ENCODE measurements around the gene SUMO1.
"Not testable (repeated sequence)": the region's sequence is repeated elsewhere in the genome, so short reads cannot be mapped to it uniquely, and the experiment has no call there.

SUMO1 gene

GRCh38 chr2:202238234-202239197, at the start of gene SUMO1:
TSS of gene SUMO1 (minus strand) at chr2:202238597. CDS start at chr2:202238451, 146 bp downstream.
- peak; percentile 64 for DNase-seq

- no peak for DNase-seq
These were observed 48.2 kb upstream of the SUMO1 start for GRCh38 chr2:202286595-202286994.

DNA sequence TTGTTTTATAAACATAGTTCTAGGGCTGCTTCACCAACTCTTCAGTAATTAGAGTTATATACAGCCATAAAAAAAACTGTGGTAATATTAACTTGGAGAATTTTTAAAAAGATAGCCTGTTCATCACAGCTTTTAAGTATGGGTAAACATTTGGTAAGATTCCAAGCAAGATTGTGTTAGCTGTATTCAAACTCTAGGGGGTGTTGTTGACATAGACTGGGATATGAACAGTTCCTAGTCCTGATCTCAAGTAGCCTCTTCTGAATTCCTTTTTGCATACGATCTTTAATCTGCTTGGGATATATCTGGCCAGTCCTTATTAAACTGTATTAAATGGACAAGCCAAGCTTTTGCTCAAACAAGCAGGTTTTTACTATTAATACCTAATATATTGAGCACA, 40.5 kb upstream of the SUMO1 start:
- peak; percentile 55 for DNase-seq

GRCh38 chr2:202278036-202278760, 39.8 kb upstream of the SUMO1 start:
- no peak for DNase-seq

DNA sequence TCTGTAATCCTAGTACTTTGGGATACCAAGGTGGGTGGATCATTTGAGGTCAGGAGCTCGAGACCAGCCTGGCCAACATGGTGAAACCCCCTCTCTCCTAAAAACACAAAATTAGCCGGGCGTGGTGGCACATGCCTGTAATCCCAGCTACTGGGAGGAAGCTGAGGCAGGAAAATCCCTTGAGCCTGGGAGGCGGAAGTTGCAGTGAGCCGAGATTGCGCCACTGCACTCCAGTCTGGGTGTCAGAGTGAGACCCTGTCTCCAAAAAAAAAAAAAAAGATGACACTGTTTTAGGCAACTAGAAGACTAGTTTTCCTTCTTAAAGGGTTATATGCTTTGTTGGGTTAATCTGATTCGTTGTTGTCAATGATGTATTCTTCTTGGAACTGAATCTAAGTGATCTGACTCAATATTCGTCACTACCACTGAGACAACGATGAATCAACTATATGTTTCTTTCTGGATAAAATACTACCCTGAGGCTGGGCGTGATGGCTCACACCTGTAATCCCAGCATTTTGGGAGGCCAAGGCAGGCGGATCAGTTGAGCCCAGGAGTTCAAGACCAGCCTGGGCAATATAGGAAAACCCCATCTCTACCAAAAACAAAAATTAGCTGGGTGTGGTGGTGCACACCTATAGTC, 37.8 kb upstream of the SUMO1 start:
- DNase-seq: not testable (repeated sequence)

DNA sequence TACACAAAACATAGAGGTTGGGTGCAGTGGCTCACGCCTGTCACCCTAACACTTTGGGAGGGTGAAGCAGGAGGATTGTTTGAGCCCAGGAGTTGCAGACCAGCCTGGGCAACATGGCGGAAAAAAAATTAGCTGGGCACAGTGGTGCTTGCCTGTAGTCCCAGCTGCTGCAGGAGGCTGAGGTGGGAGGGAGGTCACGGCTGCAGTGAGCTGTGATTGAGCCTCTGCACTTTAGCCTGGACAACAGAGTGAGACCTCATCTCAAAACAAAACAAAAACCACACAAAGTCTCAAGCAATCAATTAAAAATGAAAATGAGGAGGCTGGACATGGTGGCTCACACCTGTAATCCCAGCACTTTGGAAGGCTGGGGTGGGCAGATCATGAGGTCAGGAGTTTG, 32.1 kb upstream of the SUMO1 start:
- DNase-seq: no peak

GRCh38 chr2:202269585-202269984, 31.2 kb upstream of the SUMO1 start:
- no peak for DNase-seq

DNA sequence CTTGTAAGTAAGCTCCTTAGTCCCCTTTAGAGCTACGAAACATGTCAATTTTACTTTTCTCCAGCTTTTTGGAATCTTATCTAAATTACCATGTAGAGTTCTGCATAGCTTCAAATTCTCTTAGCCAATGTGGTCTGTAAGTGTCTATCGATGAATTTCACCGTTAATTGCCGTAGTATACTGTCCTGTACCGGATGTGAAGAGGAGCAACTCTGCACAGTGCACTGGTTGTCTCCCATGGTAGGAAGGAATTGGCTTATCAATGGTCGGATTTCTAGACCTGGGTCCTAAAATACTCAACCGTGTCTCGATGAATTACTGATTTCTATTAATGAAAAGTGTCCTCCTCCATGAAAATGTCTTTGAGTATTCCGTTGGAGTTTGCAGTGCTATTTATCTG, 29.1 kb upstream of the SUMO1 start:
- DNase-seq: no peak

DNA sequence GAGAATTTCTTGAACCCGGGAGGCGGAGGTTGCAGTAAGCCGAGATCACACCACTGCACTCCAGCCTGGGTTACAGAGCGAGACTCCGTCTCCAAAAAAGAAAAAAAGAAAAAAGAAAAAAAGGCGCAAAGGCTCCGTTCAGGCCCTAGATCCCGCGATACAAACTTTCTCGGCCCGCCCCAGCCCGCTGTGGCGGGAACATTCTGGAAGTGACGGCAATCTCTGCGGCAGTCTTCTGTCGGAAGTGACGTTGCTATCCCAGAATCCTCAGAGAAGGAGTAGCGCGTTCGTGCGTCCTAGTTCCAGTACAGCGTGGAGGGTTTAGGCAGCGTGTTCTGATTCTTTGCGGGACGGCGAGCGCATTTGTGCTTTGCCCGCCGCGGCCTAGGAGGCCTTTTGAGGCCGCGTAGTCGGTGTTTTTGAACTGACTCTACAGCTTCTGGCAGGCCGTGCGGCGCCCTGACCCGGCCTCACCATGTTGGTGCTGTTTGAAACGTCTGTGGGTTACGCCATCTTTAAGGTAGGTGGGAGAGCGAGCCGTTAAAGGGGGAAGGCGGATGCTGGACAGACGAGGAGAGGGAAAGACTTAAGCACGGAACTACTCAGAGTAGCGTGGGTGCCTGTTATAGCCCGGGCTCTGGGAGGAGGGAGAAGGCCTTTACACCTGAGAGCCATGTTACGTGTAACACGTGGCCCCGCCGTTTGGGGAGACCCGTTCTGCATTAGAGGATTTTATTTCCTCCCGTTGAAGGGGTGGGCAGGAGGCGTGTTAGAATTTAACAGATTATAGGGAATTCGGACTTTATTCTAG, 27.3 kb upstream of the SUMO1 start, which contains the start of gene NOP58:
Gene NOP58, plus strand, starts transcription at position 297 of the 811 bp plus-strand sequence. Its CDS starts 179 bp downstream, at position 476.
- peak; percentile 89 for DNase-seq

- DNase-seq: no peak
These were observed 23.1 kb upstream of the SUMO1 start for GRCh38 chr2:202261531-202261930.

DNA sequence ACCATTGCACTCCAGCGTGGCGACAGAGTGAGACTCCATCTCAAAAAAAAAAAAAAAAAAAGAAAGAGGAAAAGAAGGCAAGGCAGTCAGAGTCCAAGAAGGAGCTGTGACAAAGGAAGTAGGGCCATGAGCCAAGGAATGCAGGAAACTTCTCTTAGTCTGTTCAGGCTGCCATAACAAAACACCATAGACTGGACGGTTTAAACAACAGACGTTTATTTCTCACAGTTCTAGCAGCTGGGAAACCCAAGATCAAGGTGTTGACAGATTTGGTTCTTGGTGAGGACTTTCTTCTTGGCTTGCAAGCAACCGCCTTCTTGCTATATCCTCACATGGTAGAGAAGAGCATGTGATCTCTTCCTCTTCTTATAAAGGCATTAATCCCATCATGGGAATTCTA, 13.1 kb upstream of the SUMO1 start:
- no peak for DNase-seq

GRCh38 chr2:202249521-202250253, 11.3 kb upstream of the SUMO1 start:
- no peak for DNase-seq

GRCh38 chr2:202247710-202248109, 9.3 kb upstream of the SUMO1 start:
- not testable (repeated sequence) for DNase-seq

- no peak for DNase-seq
These were observed 587 bp downstream of the SUMO1 start for GRCh38 chr2:202237787-202238233.

- DNase-seq: no peak
These were observed 16.5 kb downstream of the SUMO1 start for GRCh38 chr2:202221873-202222272.

DNA sequence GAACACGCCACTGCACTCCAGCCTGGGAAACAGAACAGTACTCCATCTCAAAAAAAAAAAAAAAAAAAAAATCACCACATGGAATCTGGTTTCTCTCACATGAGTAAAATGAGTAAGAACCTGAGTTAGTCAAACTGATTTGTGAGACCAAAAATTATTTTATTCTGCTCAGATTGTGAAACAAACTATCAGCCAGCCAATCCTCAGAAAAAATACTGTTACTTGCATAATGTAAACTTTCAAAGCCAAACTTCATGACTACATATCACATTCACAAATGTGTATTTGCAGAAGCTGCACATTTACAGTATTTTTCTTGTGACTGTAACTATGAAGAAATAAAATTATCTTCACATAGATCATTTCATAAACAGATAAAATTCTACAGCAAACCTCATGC, 23.2 kb downstream of the SUMO1 start:
- DNase-seq: no peak

GRCh38 chr2:202208526-202208925, 29.9 kb downstream of the SUMO1 start:
- no peak for DNase-seq

GRCh38 chr2:202204855-202205254, 33.5 kb downstream of the SUMO1 start:
- no peak for DNase-seq

DNA sequence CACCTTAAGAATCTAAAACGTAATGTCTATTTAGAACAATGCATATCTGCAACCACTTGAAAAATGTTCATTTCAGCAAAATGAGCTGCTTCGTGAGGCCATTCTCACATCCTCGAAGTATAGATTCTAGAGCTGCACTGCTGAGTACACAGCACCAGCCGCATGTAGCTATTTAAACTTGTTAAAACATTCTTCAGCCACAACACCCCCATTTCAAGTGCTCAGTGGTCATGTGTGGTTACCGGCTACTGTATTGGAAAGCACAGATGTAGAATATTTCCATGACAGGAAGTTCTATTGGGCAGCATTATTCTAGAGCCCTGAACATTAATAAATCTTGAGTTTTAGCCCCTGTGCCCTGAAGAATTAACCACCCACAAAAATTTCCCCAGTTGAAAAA, 35.0 kb downstream of the SUMO1 start:
- DNase-seq: no peak

GRCh38 chr2:202201220-202202160, 36.9 kb downstream of the SUMO1 start:
- DNase-seq: no peak

All from DMS 273 treated with DMSO at 0.1 percent for 48 hours (cell line).